NCI-H128 (cell line): ENCODE results near the gene NOX5.

ENCODE experiments used
- DNase-seq: peaks from one replicate; lab custom pipeline; 2025; ENCODE audit not compliant: unreplicated experiment; lab: John Stamatoyannopoulos, UW

NOX5 gene

DNA sequence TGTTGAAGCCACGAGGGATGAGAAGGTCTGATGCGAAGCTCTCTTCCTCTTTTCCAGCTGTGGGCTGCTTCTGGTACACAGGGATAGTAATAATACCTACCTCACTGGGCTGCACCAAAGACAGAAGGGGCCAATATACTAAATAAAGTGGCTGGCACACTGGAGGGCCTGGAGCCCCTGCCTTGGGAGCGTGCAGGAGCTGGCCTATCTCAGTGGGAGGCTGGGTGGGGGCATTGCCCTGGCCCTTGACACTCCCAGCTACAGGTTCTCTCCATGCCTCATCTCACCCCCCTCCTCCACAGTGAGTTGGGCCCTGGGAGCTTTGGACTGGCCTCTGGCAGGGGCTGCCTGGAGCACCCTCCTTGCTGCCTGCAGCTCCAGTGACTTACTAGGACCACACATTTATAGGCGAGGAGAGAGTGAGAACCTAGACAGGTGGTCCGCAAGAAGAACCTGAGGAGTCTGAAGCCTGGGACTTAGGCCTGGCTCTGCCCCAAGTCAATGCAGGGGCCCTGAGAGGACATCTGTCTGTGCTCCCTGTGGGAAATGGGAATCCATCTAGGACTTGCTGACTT is 1.6 kb downstream of the NOX5 start:
- DNase-seq: no peak

DNA sequence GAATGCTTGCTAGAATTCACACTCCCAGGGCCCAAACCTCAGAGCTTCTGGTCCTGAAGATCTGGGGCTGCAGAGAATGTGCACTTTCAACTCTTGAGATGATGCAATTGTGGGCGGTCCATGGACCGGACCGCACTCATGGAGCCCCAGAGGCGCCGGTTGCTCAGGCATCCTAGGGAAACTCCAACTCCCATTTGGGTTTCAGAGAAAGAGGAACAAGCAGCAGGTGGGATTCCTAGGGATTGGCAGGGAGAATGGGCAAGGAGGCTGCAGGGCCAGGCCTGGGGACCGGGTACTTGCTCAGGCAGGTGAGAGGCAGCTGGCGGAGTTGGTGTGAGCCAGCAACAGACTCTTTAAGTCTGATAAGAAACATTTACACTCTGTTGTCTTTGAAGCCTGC is 3.5 kb downstream of the NOX5 start:
- DNase-seq: no peak

- no peak for DNase-seq
These were observed 4.5 kb downstream of the NOX5 start for GRCh38 chr15:69018951-69019350.

DNA sequence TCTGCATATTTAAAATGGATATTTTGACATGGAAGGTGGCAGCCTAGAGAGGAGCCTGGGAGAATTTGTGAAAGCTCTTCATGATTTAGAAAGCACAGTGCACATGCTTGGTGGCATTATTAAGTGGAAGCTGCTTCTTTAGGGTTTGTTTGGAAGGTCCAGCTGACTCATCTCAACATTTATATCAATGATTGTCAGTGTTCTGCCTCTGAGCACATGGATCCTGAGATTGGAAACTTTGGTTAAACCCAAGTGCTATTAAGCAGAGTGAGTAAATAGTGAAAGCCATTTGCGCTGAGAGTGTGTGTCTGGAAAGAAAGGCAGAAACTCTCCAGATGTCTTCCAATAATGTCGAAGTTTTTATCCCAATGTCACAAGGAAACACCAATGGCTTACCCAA is 7.4 kb downstream of the NOX5 start:
- DNase-seq: no peak

- DNase-seq: no peak
These were observed 10.8 kb downstream of the NOX5 start for GRCh38 chr15:69025320-69025719.

- no peak for DNase-seq
These were observed 11.9 kb downstream of the NOX5 start for GRCh38 chr15:69026355-69026754.

DNA sequence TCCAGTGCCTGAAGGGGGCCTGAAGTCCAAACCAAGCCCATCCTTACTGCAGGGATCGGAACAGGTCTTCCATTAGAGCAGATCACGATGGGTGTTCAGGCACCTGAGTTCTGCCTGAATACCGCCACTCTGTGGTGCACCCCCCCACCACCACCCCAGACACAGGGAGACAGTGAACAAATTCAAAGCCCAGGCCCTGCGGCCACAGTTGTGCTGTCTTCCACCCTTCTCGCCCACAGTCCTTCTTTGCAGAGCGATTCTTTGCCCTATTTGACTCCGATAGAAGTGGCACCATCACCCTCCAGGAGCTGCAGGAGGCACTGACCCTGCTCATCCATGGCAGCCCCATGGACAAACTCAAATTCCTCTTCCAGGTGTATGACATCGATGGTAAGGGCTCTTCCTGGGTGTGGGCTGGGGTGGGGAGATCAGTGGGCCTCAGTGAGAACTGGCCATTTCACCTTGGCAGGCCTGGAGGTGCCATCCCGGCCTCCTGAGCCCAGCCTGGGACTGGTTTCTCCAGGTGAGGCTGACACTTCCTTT is 13.6 kb downstream of the NOX5 start:
- DNase-seq: no peak

GRCh38 chr15:69031013-69032001 is 16.8 kb downstream of the NOX5 start:
- no peak for DNase-seq

- DNase-seq: no peak
These were observed 17.5 kb downstream of the NOX5 start for GRCh38 chr15:69032031-69032430.

GRCh38 chr15:69032703-69033373 is 18.3 kb downstream of the NOX5 start:
- DNase-seq: no peak

GRCh38 chr15:69034352-69034751 is 19.9 kb downstream of the NOX5 start:
- no peak for DNase-seq

DNA sequence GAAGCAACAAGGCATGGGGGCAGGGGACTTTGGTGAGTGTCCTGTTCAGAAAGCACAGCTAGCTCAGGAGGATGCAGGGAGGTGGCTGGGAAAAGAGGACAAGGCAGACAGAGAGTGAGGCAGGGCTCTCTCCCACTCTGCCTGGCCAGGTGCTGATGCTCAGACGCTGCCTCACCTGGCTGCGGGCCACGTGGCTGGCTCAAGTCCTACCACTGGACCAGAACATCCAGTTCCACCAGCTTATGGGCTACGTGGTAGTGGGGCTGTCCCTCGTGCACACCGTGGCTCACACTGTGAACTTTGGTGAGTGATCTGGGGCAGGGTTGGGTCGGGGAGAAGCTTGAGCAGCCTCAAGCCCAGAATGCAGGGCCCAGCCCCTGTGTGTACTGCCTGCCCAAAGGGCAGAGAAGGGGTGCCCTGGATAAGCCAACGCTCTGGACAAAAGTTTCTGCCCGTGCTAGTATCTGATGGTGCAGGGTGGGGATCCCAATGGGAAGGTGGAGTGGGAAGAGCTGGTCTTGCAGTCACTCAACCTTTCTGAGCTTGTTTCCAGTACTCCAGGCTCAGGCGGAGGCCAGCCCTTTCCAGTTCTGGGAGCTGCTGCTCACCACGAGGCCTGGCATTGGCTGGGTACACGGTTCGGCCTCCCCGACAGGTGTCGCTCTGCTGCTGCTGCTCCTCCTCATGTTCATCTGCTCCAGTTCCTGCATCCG is 20.9 kb downstream of the NOX5 start:
- DNase-seq: no peak

GRCh38 chr15:69035918-69036258 is 21.4 kb downstream of the NOX5 start:
- DNase-seq: no peak

DNA sequence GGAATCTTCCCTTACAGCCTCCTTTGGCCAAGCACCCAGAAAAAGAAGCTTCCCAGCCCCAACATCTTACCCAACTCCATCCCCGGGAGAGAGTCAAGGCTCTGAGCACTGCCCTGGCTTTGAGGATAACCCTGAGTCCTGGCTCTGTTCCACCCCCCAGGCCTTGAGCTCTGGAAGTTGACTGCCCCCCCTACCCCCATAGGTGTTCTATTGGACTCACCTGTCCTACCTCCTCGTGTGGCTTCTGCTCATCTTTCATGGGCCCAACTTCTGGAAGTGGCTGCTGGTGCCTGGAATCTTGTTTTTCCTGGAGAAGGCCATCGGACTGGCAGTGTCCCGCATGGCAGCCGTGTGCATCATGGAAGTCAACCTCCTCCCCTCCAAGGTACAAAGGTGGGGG is 22.3 kb downstream of the NOX5 start:
- no peak for DNase-seq

- no peak for DNase-seq
These were observed 23.0 kb downstream of the NOX5 start for GRCh38 chr15:69037482-69037881.

DNA sequence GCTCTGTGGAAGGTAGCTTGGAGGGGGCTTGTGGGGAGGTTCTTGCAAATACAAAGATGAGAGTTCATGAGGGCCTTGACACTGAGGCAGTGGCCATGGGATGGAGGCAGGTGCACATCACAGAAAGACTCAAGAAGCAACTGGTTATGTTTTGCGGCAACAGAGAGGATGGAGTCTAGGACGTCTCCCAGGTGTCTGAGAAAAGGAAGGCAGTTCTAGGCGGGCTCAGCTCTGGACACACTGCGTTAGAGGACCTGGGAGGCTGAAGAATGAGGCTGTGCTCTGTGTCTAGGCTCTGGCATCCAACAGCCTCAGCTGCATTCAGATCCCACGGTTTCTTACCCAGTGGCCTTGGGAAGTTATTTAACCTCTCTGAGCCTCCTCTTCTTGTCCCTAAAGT is 23.5 kb downstream of the NOX5 start:
- no peak for DNase-seq

GRCh38 chr15:69038508-69038907 is 24.0 kb downstream of the NOX5 start:
- DNase-seq: no peak

GRCh38 chr15:69039516-69040225 is 25.2 kb downstream of the NOX5 start:
- DNase-seq: no peak

GRCh38 chr15:69042531-69042930 is 28.0 kb downstream of the NOX5 start:
- no peak for DNase-seq

- DNase-seq: no peak
These were observed 31.3 kb downstream of the NOX5 start for GRCh38 chr15:69045802-69046201.

DNA sequence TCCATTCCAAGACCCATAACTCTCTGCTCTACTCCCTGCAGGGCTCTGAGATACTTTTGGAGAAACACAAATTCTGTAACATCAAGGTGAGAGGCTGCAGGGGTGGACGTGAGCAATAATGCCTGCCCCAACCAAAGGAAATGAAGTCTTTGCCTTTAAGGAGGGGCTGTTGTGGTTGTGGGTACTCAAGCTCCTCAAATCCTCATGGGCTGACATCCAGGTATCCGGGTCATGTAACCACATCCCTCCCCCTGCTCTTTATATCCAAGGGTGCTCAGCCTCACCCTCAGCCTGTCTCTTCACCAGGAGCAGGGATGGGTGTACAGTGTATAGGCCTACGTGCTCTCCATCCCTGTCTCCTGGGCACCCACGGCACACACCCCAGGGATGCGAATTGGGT is 32.3 kb downstream of the NOX5 start:
- no peak for DNase-seq
